Stimulated activated naive CD8-positive, alpha-beta T cell treated with anti-CD3 and anti-CD28 coated beads, Interleukin-15, Interleukin-2, amounts not matched to agents 100 U/mL and 50 U/mL, for 24 hours (primary cell): Measurements from ENCODE around the gene ARHGAP18.
A peak's percentile ranks its signal among the peaks of the same experiment; 100 is the strongest.

Source experiments
- ATAC-seq: fragments of 150-1000 bp; cut with Tn5 transposase; one replicate; pipeline ENCODE4 v1.10.0; 2021
- DNase-seq: peaks from one replicate; pipeline ENCODE4 v3.0.0; 2021

Gene ARHGAP18

DNA sequence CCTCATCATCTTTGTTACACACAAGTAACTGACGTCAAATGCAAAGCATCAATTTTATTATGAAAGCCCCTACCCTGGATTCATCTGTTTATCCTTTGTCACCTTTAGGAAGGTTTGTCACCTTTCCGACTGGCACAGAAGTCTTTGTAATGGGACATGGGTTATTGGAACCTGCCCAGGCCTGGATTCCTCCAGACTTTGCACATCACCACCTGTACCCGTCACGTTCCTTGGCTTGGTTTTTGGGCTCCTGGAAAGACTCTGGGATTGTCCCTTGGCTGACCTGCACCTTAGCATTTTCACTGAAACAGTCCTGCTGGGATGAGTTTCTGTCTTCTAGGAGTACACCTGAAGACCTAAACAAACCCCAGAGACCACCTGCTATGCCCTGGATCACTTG lies 15.4 kb upstream of the ARHGAP18 start:
- no peak for ATAC-seq
- no peak for DNase-seq

DNA sequence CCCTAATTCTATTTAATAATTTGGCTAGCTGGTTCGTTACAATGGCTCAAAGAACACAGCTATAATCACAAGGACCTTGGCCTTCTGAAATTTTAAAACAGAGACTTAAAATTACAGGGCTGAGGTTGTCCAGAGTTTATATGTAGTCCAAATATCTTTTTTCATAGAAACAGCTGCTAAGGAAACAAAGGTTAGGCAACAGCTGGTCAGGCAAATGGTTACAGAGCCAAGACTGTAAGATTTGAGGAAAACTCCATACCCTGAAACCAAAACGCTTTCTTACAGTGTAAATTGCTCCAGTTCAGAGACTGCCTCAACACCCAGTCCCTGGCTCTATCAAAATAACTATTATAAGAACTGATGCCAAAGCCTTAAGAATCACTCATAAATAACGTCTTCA lies 9.7 kb upstream of the ARHGAP18 start:
- ATAC-seq (no peak), DNase-seq (no peak)

DNA sequence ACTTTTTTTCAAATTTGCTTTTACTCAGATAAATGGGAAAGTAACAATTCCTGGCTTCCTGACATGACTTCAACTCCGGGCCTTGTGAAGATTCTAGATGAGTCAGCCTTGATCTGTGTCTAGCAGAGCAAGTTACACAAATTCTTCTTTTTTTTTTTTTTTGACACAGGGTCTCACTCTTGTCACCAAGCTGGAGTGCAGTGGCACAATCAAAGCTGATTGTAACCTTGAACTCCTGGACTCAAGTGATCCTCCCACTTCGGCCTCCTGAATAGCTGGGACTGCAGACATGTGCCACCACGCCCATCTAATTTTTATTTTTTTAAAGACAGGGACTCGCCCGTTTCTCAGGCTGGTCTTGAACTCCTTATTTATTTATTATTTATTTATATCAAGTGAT lies 7.3 kb upstream of the ARHGAP18 start:
- DNase-seq (no peak), ATAC-seq (no peak)

DNA sequence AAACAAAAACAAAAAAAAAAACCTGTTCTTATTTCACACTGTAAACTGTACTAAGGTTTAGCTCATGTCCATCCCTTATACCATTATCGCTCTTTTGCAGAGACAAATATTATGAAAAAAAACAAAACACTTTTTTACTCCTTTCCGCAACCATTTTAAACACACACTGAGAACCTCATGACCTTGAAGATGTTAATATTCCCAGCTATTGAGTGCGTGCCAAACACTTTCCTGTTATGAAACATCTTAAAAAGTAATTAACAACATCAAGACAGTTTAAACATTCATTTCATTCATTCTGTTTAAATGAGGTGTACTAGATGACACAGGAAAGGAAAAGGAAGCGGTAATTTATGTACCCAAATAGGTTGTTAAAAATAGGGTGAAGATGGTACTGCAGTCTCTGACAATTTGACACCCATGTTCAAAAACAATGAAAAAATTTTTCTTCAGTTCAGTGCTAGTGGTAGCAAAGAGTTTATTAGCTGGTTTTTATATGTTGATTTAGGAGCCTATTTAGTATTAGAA lies 3.9 kb upstream of the ARHGAP18 start:
- DNase-seq (no peak), ATAC-seq (no peak)

DNA sequence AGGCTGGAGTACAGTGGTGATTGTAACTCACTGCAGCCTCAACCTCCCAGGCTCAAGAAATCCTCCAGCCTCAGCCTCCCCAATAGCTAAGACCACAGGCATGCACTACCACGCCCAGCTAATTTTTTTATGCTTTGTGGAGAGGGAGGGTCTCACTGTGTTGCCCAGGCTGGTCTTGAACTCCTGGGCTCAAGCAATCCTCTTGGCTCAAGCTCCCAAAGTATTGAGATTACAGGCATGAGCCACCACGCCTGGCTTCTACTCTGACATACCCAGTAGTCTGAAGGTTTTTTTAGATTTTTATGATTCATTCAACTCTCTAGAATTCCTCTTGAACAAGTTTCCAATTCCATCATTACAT lies 1.3 kb upstream of the ARHGAP18 start:
- ATAC-seq (no peak), DNase-seq (no peak)

DNA sequence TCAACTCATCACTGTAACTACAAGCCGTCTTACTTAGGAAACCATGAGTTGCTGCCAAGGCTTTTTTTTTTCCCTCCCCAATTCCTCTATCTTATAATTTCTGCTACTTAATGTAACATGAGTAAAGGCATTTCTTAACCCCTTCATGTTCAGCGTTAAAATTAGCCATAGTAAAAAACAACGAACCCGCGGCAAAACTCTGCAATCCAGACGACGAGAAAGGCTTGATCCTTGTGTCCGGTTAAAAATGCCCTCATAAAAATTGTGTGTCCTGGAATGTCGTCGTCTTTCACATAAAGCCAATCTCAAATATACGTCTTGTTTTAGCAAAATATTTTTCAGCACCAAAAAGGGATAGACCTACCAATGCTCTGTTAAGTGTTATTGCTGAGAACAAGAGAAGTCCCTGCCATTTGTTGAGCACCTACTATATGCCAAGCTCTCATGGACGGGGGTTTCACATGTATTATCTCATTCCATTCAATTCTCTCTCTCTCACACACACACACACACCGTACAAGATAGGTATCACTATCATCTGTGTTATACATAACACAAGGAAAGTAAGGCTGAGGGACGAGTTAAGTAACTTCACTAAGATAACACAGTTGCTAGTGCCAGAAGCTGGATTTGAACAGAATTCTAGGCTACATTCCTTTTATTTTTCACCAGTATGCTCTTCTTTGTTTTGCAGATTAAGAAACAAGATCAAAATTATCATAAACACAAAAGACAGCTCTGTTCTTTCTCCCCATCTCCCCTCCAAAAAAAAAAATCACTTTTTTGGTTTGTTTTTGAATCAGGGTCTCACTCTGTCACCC lies 683 bp upstream of the ARHGAP18 start:
- ATAC-seq (no peak), DNase-seq (no peak)

DNA sequence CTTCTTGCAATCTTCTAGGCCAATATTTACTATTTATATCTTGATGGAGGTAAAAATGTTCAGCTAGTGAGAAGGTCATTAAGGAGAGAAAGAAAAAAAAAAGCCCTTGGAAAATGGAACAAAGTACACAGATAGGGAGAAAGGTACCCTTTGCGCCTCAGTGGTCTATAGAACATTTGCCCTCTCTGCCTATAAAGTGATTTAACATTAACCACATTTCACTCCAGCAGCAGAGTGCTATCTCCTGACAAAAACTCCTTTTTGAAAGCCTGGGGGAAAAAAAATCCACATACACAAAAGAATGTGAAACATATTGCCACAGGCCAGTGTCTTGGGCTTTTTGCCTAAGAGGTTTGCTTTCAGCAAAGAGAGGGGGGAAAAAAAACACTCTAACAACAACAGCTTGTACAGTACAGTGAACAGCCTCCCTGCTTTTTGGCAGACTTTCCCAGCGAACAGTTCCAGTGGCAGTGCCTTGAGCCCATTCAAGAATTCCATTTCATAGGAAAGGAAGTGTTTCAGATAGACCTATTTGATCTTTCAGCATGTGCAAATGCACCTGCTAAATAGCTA lies 695 bp downstream of the ARHGAP18 start:
- no peak for DNase-seq
- peak; percentile 5 for ATAC-seq

DNA sequence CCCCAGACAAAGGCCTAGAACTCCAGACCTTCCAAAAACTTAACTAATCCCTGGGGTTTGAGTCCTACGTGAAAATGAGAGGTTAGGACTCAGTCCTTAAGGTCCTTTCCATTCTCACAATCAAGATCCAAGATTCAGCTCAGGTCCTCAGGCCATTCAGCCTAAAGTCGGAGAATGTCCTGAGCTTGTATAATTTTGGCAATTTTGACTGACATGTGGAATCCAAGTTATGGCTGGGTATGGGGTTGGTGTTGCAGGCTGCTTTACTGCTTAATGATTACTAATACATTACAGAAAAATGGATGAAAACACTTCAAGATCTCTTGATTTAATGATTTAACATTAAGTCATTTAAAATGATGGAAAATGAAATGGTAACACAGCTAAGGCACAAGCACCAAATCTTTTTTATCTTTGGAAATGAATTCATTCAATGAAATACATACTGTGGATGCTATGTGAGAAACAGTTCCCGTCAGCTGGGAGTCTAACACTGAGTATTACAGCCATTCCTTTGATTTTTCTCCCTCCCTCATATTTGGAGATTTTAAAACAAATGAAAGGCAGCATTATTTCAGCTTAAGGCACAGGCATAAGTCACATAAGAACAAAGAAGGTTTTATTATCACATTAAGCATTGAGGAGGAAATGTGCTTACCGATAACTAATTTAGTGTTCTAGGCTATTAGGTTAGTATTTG lies 1.3 kb downstream of the ARHGAP18 start:
- DNase-seq, result no peak

DNA sequence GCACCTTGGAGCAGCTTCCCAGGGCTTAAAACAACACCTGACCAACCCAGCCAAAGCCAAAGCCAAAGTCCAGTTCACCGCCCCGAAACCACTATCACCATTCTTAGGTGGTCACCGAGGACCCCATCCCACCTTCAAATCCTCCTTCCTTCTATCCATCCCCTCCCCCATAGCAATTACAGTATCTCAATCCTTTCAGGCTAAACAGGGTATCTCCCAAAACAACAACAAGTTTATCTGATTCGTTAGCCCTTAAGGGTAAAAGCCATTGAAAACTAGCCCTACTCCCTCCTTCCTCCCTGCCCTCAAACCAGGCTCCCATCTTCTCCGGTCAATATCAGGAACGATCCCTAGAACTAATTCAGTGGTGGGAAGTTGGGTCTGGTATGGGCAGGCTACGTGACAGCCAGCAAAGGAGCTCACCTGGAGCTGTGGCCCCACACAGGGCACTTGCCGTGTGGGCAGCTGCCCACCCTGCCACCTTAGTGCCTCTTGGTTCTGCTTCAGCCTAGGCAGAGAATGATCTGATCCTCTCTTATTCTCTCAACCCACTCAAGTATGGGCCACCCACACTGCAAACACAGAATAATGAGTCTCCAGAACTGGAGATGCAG lies 2.0 kb downstream of the ARHGAP18 start:
- no peak for ATAC-seq

More for the DNA sequence above, 1.3 kb downstream of the ARHGAP18 start:
- ATAC-seq, result no peak

DNA sequence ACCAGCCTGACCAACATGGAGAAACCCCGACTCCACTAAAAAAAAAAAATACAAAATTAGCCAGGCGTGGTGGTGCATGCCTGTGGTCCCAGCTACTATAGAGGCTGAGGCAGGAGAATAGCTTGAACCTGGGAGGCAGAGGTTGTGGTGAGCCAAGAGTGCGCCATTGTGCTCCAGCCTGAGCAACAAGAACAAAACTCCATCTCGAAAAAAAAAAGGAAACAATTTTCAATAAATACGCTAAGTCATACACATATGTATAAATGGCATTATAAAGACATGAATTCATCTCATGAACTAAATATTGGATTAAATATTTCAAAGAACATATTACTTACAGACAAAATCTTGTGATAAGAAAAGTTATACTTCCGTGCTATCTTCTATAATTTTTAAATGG lies 2.9 kb downstream of the ARHGAP18 start:
- DNase-seq (no peak), ATAC-seq (no peak)

More for the DNA sequence above, 2.0 kb downstream of the ARHGAP18 start:
- DNase-seq, result no peak

DNA sequence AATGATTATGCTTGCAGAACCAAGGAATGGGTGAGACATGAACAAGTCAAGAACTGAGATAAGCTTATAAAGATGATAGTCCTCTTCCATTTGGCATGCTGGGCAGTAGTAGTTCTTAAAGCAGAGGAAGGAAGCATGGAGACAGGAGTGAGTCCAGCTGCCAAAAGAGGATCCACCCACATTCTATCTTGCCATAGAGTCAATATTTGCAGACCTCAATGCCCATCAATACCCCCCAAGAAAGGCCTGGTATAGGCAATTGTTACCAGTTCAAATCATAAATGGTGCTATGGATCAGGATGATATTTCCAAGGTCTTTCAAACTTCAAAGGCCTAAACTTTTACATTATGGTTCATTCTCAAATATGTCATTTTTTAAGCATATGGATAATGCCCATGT lies 4.8 kb downstream of the ARHGAP18 start:
- ATAC-seq (no peak), DNase-seq (no peak)

DNA sequence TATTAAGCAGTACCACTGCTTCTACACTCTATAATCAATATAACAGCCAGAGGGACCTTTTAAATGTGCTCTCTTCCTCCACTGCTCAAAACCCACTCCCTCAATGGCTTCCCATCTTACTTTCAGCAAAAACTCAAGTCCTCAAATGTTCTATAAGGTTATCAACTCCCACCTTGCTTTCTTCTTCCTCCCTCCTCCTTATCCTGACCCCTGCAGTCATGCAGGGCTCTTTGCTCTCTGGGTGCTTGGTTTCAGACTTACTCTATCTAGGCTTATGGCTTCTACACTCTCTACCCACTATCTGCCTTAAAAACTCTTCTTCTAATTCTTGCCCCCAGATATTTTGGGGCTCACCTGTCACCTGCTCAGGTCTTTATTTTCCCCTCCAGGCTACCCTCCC lies 5.3 kb downstream of the ARHGAP18 start:
- DNase-seq, result no peak
- ATAC-seq, result no peak

DNA sequence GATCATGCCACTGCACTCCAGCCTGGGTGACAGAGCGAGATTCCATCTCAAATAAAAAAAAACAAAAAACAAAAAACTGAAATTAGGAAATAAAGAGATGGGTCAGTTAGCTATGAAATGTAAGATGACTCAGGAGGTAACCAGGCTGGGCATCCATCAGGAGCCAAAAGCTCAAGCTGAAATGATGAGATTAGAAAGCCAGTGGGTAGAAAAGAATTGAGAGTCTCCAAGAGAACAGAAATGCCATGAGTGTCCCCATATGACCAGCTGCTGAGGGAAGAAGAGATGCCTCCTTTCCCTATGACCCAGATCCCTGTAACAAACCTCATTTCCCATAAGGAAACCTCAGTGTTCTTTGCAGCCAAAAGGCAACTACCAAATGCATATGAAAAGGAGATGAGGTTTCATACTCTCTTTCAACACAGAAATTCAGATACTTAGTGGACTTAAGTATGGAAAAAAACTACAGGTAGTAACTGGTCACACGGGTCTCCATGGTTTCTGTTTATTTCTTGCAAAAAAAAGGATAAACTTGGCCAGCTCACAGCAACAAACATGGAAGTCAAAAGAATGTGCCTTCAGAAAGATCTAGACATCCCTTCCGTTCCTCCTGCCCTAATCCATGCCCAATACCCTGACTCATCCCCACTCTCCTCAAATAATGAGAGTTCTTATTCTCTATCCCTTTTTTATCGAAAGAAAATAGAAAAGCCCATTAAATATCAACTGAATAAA lies 8.1 kb downstream of the ARHGAP18 start:
- DNase-seq, result no peak

DNA sequence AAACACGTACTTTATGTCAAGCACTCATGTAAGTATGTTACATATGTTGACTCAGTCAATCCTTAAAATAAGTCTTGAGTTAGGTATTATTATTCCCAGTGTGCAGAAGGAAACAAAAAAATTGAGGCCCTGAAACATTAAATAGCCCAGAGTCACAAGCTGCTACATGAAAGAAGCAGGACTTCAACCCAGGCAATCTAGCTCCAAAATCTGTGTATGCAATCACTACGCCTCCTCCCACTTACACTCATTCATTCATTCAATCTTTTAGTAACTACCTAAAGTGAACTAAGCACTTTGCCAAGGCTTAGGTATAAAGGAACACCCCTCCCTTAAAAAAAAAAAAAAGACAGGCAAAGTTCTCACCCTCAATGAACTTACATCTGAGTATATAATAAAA lies 9.3 kb downstream of the ARHGAP18 start:
- DNase-seq, result no peak
- ATAC-seq, result no peak

More for the DNA sequence above, 8.1 kb downstream of the ARHGAP18 start:
- no peak for ATAC-seq

DNA sequence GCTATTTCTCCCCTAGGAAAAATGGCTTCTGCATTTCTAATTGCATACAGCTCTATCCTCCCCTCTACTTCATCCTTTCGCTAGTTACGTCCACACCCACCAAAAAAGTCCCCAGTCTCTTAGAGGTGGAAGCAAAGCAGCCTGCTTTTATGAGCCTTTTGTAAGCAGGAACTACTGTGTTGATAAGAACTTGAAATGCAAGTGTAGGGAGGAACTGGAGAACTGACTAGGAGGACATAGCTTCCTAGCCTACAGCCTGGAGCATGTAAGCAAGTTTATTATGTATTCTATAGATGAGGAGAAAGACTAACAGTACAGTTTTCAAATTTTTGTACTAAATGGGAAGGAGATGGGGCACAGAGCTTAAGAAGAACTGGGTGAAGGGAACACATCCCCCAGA lies 10.3 kb downstream of the ARHGAP18 start:
- no peak for ATAC-seq
- DNase-seq, result no peak

DNA sequence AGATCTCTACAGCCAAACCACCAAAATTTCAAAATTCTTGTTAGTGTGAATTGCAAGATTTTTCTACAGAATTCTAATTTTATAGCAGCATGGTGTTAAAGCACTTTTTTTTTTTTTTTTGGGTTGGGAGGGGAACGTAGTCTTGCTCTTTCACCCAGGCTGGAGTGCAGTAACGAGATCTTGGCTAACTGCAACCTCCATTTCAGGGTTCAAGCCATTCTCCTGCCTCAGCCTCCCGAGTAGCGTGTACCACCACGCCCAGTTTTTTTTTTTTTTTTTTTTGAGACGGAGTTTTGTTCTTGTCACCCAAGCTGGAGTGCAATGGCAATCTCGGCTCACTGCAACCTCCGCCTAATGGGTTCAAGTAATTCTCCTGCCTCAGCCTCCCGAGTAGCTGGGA lies 11.5 kb downstream of the ARHGAP18 start:
- DNase-seq (no peak), ATAC-seq (no peak)

DNA sequence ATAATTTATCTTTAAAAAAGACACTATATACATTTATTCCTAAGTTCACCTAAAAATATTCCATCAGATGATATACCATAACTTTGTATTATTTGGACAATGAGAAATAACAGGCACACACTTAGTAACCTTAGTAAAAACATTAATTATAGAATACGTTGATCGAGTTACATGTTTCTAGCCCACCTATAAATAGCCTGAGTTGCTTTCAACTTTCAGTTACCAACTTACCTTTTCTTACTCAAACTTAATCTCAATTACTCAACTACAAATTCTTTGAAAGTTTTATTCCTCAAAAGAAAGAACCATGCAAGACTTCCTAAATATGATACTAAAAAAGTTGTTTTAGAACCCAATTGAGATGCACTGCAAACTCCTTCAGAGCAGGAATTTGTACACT lies 12.2 kb downstream of the ARHGAP18 start:
- ATAC-seq (no peak), DNase-seq (no peak)

DNA sequence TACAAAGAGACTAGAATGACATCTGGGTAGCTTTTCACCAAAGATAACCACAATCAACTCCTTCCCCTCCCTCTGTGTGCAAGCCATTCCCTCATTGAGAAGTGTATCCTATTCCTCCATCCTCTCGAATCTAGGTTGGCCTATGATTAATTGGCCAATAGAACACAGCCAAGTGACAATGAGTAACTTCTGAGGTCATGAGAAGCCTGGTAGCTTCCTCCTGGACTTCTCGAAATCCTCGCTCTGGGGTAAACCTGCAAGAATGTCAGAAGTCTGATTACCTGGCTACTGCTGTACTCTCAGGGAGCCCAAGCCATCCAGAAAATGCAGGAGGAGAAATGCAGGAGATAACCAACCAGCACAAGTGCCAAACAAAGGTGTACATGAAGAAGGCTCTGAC lies 13.1 kb downstream of the ARHGAP18 start:
- DNase-seq (no peak), ATAC-seq (no peak)

DNA sequence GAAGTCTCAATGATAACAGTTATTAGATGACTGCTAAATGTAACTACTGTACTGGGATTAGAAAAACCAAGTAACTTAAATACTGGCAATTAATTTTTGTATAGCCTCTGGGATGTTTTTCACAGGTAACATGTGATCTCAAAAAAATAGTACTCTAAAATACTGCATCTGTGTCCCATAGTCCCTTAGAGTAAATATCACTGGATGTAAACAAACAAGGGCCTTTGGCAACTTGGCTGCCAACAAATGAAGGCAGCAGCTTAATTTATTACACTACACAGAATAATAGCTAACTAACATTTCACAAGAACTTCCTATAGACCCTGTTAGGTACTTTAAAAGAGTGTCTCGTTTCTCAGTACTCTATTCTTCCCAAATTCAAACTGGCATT lies 14.0 kb downstream of the ARHGAP18 start:
- ATAC-seq (no peak), DNase-seq (no peak)

DNA sequence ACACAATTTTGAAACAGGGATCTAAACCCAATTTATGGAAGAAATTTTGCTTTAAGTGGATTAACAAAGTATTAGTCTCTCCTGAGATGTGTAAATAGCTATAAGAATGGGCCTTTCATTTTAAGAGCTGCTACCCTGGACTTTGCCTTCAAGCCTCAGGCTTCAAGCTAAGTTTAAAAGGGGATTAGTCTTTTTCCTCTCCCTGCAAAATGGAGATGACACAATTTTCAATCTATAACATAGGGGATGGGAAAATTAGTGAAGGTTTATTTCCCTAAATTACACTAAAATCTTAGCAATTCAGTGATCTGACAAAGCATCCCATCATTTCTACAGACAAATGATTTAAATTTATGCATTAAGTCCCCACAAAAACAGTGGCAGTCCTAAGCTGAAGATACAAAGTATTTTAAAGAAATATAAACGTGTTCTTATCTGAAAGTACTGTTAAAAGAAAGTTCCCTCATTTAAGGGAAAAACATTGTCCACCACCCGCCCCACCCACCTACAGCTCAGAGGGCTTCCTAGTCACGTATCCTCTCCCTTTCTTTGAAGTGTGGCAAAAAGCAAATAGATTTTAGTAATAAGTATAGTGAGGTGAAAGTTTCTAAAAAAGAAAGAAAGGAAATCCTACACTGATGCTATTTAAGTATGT lies 14.5 kb downstream of the ARHGAP18 start:
- DNase-seq, result peak; percentile 41
- peak; percentile 61 for ATAC-seq

DNA sequence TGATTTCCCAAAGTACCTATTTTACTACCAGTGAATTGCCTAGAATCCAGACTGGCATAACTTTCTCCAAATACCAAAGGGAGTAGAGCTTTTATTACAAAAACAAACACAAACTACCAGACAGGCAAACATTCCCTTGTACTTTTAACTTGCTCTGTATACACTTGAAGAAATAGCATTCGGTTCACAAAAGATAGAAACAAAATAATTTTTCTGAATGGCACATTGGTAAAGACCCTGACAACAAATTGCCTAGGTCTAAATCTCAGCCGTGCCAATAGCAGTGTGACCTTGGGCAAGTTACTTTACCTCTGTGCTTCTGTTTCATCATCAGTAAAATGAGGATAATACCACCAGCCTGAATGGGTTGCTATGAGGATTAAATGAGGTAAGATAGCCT lies 15.9 kb downstream of the ARHGAP18 start:
- no peak for ATAC-seq
- no peak for DNase-seq

DNA sequence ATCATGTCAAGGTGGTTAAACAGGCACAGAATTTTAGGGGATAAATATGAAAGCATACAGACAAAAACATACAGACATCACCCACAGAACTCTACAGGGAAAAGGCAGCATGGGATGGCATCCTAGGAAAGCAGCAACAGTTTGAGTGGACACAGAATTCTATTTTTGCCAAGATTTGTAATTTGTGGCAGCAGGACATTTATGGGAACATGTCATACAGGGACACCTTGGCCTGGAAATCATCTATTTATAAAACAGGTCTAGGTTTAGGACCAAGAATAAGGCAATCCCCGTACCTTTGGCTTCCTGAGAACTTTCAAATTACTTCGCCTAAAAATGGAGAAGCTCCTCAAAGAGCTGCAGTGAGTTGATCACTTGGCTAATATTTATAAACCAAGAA lies 17.5 kb downstream of the ARHGAP18 start:
- ATAC-seq, result no peak
- no peak for DNase-seq
